Breast epithelium (tissue), 3 donors: ENCODE results near the gene FOXE3.

Experiments
- POLR2A ChIP-seq: fragments of 450-650 bp; IDR thresholded peaks from one replicate; pipeline ENCODE4 v1.6.1; 2016; ENCODE audit warnings: antibody characterized with exemption, mild to moderate bottlenecking, moderate library complexity
- TF ChIP-seq, protein P1 (sequence below), 3 donors: fragments of 450-650 bp; IDR thresholded peaks; one replicate each; pipeline ENCODE4 v1.5.1; 2016 to 2017; ENCODE audit warnings: antibody characterized with exemption in 3 of 3, mild to moderate bottlenecking in 3 of 3, moderate library complexity in 3 of 3

DNA sequence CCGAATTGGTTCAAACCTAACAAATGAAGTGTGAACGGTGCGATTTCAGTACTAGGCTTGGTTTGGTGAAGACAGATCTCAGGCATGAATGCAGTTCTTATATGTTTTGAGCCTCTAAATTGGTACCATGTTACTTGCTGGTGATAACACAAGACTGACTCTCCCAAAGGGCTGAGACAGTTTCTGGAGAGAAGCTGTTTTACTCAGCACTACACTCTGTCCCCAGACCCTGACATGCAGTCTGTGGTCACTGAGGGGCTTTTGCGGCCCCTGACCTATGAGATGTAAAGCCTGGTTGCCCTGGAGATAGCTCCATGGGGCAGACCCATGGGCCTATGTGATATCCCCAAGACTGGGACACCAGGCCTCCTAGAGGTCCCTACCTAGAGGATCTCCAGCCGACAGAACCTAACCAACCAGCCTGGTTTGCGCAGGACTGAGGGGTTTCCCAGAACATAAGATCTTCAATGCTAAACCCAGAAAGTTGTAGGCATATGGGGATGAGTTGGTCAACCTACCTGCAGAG lies 19.4 kb upstream of the FOXE3 start:
- TF ChIP-seq POLR2A = no peak
- TF ChIP-seq, protein P1, sequence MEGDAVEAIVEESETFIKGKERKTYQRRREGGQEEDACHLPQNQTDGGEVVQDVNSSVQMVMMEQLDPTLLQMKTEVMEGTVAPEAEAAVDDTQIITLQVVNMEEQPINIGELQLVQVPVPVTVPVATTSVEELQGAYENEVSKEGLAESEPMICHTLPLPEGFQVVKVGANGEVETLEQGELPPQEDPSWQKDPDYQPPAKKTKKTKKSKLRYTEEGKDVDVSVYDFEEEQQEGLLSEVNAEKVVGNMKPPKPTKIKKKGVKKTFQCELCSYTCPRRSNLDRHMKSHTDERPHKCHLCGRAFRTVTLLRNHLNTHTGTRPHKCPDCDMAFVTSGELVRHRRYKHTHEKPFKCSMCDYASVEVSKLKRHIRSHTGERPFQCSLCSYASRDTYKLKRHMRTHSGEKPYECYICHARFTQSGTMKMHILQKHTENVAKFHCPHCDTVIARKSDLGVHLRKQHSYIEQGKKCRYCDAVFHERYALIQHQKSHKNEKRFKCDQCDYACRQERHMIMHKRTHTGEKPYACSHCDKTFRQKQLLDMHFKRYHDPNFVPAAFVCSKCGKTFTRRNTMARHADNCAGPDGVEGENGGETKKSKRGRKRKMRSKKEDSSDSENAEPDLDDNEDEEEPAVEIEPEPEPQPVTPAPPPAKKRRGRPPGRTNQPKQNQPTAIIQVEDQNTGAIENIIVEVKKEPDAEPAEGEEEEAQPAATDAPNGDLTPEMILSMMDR (IDR thresholded peaks at IDR 0.05) = no peak
